ENCODE data around the gene TNS1.

Gene TNS1

GRCh38 chr2:217972490-217972889 lies 30.3 kb downstream of the TNS1 start:
- no peak for DNase-seq
- in situ Hi-C loops (cut with HindIII; ENCODE audit: low pct_ligation_motif_present, low pct_unique_long_range_greater_than_20kb, low sequenced_read_pairs), result no loop called here

GRCh38 chr2:217972037-217972436 lies 30.8 kb downstream of the TNS1 start:
- DNase-seq, result no peak
- in situ Hi-C loops (cut with HindIII; ENCODE audit: low pct_ligation_motif_present, low pct_unique_long_range_greater_than_20kb, low sequenced_read_pairs), result no loop called here

DNA sequence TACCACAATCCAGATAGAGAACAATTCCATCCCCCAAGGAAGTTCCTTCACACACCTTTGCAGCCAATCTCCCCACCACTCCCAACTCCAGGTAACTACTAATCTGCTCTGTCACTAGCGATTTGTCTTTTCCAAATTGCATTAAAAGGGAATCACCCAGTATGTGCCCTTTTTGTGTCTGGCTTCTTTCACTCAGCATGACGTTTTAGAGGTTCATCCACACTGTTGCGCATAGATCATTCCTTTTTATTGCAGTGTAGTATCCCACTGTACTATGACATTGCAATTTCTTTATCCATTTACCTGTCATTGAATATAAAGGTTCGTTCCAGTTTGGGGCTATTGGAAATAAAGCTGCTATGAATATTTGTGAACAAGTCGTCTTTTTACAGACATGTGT lies 31.6 kb downstream of the TNS1 start:
- in situ Hi-C loops (cut with HindIII; ENCODE audit: low pct_ligation_motif_present, low pct_unique_long_range_greater_than_20kb, low sequenced_read_pairs), result no loop called here

DNA sequence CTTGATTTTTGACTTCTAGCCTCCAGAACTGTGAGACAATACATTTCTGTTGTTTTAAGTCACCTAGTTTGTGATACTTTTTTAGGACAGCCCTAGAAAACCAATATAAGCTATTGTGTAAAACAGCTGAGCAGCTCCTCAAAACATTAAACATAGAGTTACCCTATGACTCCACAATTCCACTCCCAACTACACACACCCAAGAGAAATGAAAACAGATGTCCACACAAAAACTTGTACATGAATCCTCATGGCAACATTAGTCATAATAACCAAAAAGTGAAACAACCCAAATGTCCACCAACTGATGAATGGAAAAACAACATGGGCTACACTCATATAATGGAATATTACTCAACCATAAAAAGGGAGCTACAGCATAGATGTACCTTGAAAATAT lies 32.6 kb downstream of the TNS1 start:
- in situ Hi-C loops (cut with HindIII; ENCODE audit: low pct_ligation_motif_present, low pct_unique_long_range_greater_than_20kb, low sequenced_read_pairs), result no loop called here
- no peak for DNase-seq

More for the DNA sequence above, 31.6 kb downstream of the TNS1 start:
- DNase-seq, result no peak

DNA sequence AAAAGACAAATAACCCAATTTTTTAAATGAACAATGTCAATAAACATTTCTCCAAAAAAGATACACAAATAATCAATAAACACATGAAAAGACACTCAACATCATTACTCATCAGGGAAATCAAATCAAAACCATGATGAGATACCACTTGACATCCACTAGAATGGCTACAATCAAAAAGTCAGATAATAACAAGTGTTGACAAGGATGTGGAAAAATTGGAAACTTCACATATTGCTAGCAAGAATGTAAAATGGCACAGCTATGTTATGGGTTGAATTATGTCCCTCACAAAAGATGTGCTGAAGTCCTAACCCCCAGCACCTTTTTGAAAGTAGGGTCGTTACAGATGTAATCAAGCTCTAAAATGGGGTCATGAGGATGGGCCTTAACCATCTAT lies 33.2 kb downstream of the TNS1 start:
- no peak for DNase-seq
- in situ Hi-C loops (cut with HindIII; ENCODE audit: low pct_ligation_motif_present, low pct_unique_long_range_greater_than_20kb, low sequenced_read_pairs), result no loop called here

DNA sequence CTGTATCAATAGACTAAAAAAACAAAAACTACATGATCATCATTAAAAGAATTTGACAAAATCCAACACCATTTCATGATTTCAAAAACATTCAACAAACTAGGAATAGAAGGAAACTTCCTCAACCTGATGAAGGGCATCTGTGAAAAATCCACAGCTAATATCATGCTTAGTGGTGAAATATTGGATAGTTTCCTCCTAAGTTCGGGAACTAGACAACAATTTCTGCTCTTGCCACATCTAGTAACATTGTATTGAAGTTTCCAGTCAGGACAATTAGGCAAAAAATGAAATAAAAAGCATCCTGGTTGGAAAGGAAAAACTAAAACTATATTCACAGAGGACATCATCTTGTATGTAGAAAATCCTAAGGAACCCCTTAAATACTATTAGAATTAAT lies 34.8 kb downstream of the TNS1 start:
- DNase-seq, result no peak
- in situ Hi-C loops (cut with HindIII; ENCODE audit: low pct_ligation_motif_present, low pct_unique_long_range_greater_than_20kb, low sequenced_read_pairs), result no loop called here

GRCh38 chr2:217966423-217967070 lies 36.2 kb downstream of the TNS1 start:
- no peak for DNase-seq
- in situ Hi-C loops (cut with HindIII; ENCODE audit: low pct_ligation_motif_present, low pct_unique_long_range_greater_than_20kb, low sequenced_read_pairs), result no loop called here

DNA sequence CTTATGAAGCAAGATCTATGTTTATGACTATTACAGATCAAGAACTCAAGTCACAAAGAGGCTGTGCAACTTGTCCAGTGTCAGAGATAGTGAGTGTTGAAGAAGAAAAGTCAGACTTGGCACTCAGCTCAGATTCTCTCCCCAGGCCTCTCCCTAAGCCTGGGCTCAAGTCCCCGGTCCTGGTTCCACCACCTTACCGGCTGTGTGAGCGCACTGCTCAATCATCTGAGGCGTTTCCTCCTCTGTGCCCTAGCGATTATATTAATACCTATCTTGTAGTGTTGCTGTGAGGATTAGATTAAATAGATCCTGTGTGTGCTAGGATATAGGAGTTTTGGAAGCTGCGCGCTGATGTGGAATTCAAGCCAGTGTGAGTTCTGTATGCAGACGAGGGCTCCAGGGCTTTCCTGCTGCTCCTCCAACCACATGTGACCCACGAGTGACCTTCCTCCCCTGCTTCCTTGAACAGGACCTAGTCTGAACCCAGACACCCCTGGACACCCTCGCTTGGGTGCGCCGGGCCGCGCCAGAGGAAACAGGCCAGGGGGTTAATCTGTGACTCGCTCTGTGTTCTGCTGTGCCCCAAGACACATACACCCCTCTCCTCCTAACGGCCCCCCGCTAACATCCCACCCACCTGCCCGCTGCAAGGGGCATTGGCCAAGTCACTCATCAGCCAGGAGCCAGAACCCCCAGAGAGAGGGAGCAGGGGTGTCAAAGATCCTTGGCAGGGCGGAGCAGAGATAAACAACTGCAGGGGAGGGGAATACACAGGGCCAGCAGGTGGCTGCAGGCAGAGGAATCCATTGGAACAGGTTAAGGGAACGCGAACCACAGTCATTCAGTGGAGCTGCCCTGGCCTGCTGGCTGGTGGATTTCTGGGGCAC lies 38.3 kb downstream of the TNS1 start:
- in situ Hi-C loops (cut with HindIII; ENCODE audit: low pct_ligation_motif_present, low pct_unique_long_range_greater_than_20kb, low sequenced_read_pairs), result no loop called here
- DNase-seq, result no peak

- DNase-seq, result no peak
- in situ Hi-C loops (cut with HindIII; ENCODE audit: low pct_ligation_motif_present, low pct_unique_long_range_greater_than_20kb, low sequenced_read_pairs), result no loop called here
Measured at GRCh38 chr2:217960351-217960750, 42.4 kb downstream of the TNS1 start.

GRCh38 chr2:217959723-217960122 lies 43.1 kb downstream of the TNS1 start:
- in situ Hi-C loops (cut with HindIII; ENCODE audit: low pct_ligation_motif_present, low pct_unique_long_range_greater_than_20kb, low sequenced_read_pairs), result no loop called here
- DNase-seq, result no peak

GRCh38 chr2:217958884-217959225 lies 43.9 kb downstream of the TNS1 start:
- in situ Hi-C loops (cut with HindIII; ENCODE audit: low pct_ligation_motif_present, low pct_unique_long_range_greater_than_20kb, low sequenced_read_pairs), result no loop called here
- no peak for DNase-seq

DNA sequence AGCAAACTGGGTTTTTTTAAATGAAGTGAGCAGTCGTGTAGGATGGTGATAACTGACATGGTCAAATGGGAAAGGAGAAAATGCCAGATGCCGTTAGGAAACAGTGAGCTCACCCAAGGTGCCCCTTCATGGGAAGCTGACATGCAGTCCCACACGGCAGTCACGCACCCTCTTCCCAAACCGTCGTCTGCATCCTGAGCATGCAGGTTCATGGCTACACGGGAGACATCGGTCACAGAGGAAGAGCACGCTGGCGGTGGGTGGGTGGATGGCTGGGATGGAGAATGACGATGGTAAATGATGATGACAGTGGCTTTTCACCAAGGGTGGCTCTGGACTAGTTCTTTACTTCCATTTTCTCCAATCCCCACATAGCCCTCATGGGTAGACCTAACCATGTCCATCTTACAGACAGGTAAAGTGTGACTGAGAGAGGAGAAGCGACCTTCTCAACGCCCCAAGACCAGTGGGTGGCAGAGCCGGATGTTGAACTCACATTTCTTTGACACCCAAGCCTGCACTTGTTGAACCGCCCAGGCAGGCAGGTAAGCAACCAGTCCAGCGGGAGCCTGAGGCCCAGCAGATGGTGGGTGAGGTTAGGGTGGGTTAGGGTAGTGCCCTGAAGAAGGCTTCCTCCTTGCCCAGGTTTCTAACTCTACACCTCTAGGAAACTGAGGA lies 44.5 kb downstream of the TNS1 start:
- in situ Hi-C loops (cut with HindIII; ENCODE audit: low pct_ligation_motif_present, low pct_unique_long_range_greater_than_20kb, low sequenced_read_pairs), result no loop called here

DNA sequence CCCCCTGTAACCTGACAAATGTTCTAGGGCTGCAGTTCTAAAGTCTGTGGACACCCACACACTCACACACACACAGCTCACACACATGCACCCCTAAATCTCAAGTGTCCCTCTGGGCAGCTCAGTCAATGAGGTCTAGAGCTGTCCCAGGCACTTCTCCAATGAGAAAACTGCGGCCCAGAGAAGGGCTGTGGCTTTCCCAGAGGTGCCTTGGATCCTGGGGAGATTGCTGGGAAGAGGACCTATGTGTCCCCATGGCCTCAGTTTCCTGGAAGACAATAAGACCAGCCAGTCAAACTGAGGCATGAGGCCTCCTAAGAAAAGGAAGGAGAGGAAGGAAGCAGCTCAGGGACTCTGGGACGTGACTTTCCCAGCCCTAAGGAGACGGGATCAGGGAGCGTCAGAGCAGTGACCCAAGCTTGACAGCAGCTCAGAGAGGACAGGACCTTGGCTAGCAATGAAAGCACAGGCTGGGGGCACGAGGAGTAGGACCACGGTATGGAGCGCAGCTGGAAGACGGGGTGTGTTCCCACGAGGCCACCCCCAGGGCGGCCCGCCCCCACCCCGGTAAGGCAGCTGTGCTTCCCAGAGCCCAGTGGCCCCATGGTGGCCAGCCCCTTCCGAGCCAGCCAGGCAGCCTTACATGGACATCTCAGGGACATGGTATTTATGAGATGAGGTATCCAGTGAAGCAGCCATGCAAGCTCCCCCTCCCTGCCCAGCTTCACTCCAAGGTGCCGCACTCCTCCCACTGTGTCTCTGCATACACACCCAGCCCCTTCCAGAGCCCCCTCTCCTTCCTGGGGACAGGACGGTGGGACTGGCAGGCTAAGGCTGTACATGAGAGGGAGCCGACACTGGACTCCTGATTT lies 46.0 kb downstream of the TNS1 start:
- in situ Hi-C loops (cut with HindIII; ENCODE audit: low pct_ligation_motif_present, low pct_unique_long_range_greater_than_20kb, low sequenced_read_pairs), result no loop called here
- DNase-seq, result no peak

More for the DNA sequence above, 44.5 kb downstream of the TNS1 start:
- no peak for DNase-seq

GRCh38 chr2:217955881-217956493 lies 46.8 kb downstream of the TNS1 start:
- DNase-seq, result no peak
- in situ Hi-C loops (cut with HindIII; ENCODE audit: low pct_ligation_motif_present, low pct_unique_long_range_greater_than_20kb, low sequenced_read_pairs), result no loop called here

GRCh38 chr2:217954971-217955740 lies 47.6 kb downstream of the TNS1 start:
- in situ Hi-C loops (cut with HindIII; ENCODE audit: low pct_ligation_motif_present, low pct_unique_long_range_greater_than_20kb, low sequenced_read_pairs), result no loop called here
- DNase-seq, result no peak

DNA sequence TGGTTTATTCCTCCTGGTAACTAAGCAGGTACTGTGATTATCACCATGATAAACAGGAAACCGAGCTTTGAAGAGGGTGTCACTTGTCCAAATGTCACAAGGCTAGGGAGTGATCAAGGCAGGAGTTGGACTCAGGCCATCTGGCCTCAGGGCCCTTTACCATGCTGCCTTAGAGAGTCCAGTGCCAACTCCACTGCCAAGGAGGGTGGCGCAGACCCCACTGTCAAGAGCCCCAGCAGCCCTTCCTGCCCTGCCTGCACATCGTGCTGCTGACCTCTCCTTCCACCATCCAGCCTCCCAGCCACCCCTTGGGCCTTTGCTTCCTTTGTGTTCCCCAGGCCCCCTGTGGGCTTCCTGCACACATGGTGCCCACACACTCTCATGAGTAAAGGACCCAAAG lies 48.3 kb downstream of the TNS1 start:
- in situ Hi-C loops (cut with HindIII; ENCODE audit: low pct_ligation_motif_present, low pct_unique_long_range_greater_than_20kb, low sequenced_read_pairs), result no loop called here
- no peak for DNase-seq

DNA sequence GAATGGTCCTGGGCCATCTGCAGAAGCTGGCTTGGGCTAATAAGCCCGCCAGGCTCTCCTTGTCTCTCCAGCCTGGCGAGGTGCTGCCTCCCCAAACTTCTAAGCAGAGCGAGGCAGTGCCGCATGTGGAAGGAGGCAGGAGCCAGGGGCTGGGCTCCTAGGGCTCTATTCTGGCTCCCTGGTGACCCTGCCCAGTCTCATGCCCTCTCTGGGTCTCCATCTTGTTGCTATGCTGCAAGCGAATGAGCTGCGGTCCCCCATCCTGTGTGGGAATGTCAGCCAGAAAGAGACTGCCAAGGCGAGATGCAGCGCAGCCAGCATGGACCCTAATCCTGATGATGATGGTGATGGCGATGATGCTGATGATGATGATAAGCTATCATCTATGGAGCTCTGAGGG lies 48.7 kb downstream of the TNS1 start:
- in situ Hi-C loops (cut with HindIII; ENCODE audit: low pct_ligation_motif_present, low pct_unique_long_range_greater_than_20kb, low sequenced_read_pairs), result no loop called here
- no peak for DNase-seq

DNA sequence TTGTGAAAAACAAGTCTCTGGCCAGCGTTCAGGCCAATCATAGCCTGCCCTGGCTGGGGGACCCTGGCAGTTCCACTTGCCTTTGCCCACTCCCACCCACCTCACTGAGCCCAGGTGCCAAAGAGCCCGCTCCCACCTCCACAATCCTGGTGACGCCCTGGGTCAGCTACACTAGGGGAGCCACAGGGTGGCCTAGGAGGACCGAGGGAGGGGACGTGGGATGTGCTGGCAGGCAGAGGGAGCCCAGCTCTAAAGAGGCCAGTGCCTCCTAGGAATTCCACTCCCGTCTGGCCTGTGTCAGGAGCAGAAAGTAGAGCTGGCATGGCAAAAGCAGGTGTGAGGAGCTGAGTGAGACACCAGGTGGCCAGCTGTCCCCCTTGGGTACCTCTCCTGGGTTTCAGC lies 49.3 kb downstream of the TNS1 start:
- DNase-seq, result no peak
- in situ Hi-C loops (cut with HindIII; ENCODE audit: low pct_ligation_motif_present, low pct_unique_long_range_greater_than_20kb, low sequenced_read_pairs), result no loop called here
